Mammary epithelial cell (primary cell): ENCODE results near the gene PCBD2.

Experiments used
- EZH2 ChIP-seq: IDR thresholded peaks from 2 replicates; pipeline ENCODE4 v1.6.1; 2012; ENCODE audit warnings: low read length, inconsistent platforms, borderline replicate concordance
- TF ChIP-seq, protein P1 (sequence below), 2 donors: IDR thresholded peaks in 1 of 2; conservative IDR thresholded peaks in 1 of 2; 2 replicates each; pipeline ENCODE4 v1.5.1; 2011 to 2012; ENCODE audit warnings: inconsistent platforms in 2 of 2, low read length in 2 of 2, mild to moderate bottlenecking in 2 of 2, control low read depth in 1 of 2, low read depth in 1 of 2; ENCODE audit not compliant: insufficient read depth in 1 of 2; ENCODE audit errors: extremely low read depth in 1 of 2

DNA sequence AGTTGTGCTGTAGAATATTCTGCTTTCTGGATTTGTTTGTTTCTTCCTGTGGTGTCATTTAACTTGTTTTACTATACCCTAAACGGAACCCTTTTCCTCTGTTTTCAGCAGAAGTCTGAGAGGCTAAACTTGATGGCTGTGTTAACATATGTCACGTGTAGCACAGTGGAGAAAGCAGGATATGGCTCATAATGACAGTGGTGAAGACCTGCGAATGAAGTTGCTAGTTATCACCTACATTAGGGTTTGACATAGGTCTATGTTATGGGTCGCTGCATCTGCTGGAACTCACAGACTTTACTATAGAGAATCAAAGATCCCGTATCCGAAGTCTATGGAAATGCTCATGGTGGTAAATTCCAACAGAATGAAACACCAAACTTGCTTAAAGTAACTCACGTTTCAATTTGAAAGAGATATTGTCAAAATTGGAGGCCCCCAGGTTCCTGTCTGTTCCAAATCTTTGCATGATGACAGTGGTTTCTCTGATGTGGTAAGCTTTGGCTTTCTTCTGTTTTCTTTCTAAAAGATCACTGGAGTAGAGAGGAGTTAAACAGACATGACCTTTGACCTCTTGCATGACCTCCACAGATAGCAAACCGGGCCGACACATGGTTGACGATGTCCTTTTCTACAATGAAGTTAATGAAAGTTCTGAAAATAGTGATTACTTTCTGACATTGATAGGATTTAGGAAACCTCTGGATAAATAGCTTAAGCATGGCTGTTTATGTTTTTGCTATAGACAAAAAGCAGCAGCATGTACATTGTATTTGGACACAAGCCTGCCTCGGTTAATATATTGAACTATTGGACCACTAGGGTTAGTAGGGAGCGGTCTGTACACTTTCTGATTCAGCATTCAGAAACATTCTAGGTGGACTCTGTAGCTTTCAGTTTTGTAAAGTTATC lies 59.7 kb downstream of the PCBD2 start:
- TF ChIP-seq, protein P1, sequence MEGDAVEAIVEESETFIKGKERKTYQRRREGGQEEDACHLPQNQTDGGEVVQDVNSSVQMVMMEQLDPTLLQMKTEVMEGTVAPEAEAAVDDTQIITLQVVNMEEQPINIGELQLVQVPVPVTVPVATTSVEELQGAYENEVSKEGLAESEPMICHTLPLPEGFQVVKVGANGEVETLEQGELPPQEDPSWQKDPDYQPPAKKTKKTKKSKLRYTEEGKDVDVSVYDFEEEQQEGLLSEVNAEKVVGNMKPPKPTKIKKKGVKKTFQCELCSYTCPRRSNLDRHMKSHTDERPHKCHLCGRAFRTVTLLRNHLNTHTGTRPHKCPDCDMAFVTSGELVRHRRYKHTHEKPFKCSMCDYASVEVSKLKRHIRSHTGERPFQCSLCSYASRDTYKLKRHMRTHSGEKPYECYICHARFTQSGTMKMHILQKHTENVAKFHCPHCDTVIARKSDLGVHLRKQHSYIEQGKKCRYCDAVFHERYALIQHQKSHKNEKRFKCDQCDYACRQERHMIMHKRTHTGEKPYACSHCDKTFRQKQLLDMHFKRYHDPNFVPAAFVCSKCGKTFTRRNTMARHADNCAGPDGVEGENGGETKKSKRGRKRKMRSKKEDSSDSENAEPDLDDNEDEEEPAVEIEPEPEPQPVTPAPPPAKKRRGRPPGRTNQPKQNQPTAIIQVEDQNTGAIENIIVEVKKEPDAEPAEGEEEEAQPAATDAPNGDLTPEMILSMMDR (conservative IDR thresholded peaks at IDR 0.05 in 1 of 2, IDR thresholded peaks at IDR 0.05 in 1 of 2; ENCODE audit: extremely low read depth in 1 of 2, insufficient read depth in 1 of 2, low read depth in 1 of 2, low read length in 2 of 2): no peak
- no peak for TF ChIP-seq EZH2
